SK-N-MC (cell line): ENCODE measurements around the gene KAZN.
A peak's percentile ranks its signal among the peaks of the same experiment; 100 is the strongest.

ENCODE experiments used
- DNase-seq: peaks from one replicate; pipeline ENCODE4 v3.0.0-alpha.2; 2011; ENCODE audit warnings: low read depth, low spot score
- H3K27ac ChIP-seq: fragments of 200-600 bp; sonication (generic); 2 replicates; pipeline ENCODE4 v1.5.1; 2016; ENCODE audit warnings: mixed run types
- H3K36me3 ChIP-seq: fragments of 200-600 bp; sonication (generic); 2 replicates; pipeline ENCODE4 v1.6.1; 2017; ENCODE audit warnings: antibody characterized with exemption, low read length, mixed read lengths; ENCODE audit not compliant: insufficient read depth
- H3K4me3 ChIP-seq: fragments of 200-600 bp; sonication (generic); 2 replicates; pipeline ENCODE4 v1.5.1; 2016
- H3K9ac ChIP-seq: fragments of 200-600 bp; sonication (generic); 2 replicates; pipeline ENCODE4 v1.8.0; 2017; ENCODE audit warnings: mixed run types, mixed read lengths; ENCODE audit not compliant: insufficient read length
- H3K9me3 ChIP-seq: fragments of 200-600 bp; sonication (generic); 2 replicates; pipeline ENCODE4 v1.6.1; 2017; ENCODE audit warnings: low read depth, mild to moderate bottlenecking, antibody characterized with exemption, low read length, moderate library complexity, mixed read lengths
- EZH2 ChIP-seq: fragments of 200-600 bp; sonication (generic); IDR thresholded peaks from one replicate; pipeline ENCODE4 v1.6.1; 2017; ENCODE audit warnings: antibody characterized with exemption
- FOXP2 ChIP-seq: optimal IDR thresholded peaks from 2 replicates; pipeline ENCODE3; 2011; ENCODE audit warnings: mild to moderate bottlenecking, moderate library complexity; ENCODE audit not compliant: insufficient read depth; ENCODE audit errors: extremely low read length, control extremely low read depth
- POLR2AphosphoS5 ChIP-seq: IDR thresholded peaks from 2 replicates; pipeline ENCODE4 v1.6.1; 2012; ENCODE audit warnings: mild to moderate bottlenecking, low read depth, low read length, borderline replicate concordance

The KAZN gene

DNA sequence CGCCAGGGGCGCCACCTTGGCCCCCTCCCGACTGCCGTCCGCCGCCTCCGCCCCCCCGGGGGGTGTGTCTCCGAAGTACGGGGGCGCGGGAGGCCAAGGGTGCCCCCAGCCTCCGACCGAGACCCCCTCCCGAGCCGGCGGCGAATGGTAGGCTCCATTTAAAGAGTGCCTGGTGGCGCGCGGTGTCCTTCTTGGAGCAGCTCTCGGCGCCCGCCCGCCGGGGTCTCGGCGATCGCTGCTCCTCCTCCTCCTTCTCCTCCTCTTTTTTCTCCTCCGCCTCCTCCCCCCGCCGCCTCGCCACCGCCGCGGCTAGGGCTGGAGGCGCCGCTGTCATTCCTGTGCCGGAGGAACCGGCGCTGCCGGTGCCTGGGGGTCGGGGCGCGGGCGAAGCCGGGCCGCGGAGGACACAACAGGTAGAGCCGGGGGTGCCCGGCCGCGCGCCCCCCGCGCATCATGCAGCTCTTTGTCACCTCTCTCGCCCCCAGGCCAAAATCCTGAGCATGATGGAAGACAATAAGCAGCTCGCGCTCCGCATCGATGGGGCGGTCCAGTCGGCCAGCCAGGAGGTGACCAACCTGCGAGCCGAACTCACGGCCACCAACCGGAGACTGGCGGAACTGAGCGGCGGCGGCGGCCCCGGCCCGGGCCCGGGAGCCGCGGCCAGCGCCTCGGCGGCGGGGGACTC, at the start of gene KAZN:
Gene KAZN, plus strand, starts transcription at position 188 of the 685 bp plus-strand sequence.
- H3K9ac ChIP-seq = no peak within 1 kb of the TSS
- H3K27ac ChIP-seq = no peak within 1 kb of the TSS
- H3K36me3 ChIP-seq = no peaks in the 10 kb centered on the region
- H3K4me3 ChIP-seq = peak within 1 kb of the TSS; percentile 68
- DNase-seq = no peak
- TF ChIP-seq POLR2AphosphoS5 (no peak), FOXP2 (no peak), EZH2 (peak; percentile 4)
- H3K9me3 ChIP-seq = no peaks in the 10 kb centered on the region

DNA sequence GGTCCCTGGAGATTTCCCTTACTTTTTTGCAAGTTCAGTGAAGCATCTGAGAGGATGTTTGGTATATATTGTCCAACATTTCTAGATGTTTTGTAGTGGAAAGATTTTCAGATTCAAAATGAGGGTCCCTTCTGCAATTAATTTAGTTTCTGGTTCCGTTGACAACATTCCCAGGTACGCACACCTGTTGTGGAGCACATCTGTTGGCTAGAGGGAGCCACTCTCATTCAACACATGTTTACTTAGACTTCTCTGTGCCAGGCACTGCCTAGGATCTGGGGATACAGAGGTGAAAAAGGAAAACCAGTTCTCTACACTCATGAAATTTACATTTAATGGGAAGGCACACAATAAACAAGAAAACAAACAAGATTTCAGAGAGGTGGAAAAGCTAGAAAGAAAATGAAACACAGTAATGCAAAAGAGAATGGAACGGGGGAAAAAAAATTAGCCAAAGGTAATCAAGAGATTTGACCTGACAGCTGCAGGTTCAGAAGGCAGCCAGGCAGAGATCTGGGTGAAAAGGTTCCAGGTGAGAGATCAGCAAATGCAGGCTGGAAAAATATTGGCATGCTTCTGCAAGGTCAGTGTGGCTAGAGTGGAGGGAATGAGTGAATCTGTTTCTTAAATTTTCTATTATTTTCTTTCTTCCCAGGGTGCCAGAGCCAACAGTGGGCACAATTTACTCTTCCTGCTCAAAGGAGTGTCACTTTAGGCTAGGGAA, 48.4 kb upstream of the KAZN start:
- no peaks in the 10 kb centered on the region for H3K36me3 ChIP-seq
- no peaks in the 10 kb centered on the region for H3K9me3 ChIP-seq
- no peak for DNase-seq
- H3K27ac ChIP-seq = no peak overlapping the region
- no peak overlapping the region for H3K9ac ChIP-seq
- H3K4me3 ChIP-seq = no peak overlapping the region
- TF ChIP-seq EZH2 = no peak
- no peak for TF ChIP-seq POLR2AphosphoS5
- no peak for TF ChIP-seq FOXP2

DNA sequence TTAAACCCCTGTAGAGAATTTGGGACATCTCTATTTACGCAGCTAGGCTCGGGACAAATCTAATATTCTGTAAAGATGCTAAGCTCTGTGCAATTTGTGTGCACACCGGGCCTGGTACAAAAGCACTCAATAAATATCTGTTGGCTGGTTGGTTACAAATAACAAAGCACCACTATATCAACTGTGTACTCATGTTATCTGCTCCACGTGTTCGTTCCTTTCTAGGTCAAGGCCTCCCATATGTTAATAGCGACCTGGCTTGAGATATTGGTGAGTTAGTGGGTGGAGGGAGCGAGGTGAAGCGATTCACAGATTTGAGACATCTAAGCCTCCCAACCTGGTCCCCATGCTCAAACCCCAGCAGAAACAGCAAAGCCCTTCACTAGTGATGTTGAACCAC, 47.1 kb upstream of the KAZN start:
- TF ChIP-seq EZH2 = no peak
- no peak for TF ChIP-seq POLR2AphosphoS5
- TF ChIP-seq FOXP2 = no peak
- Histone ChIP-seq H3K9ac (no peak overlapping the region), H3K9me3 (no peaks in the 10 kb centered on the region), H3K27ac (no peak overlapping the region), H3K36me3 (no peaks in the 10 kb centered on the region), H3K4me3 (no peak overlapping the region)
- no peak for DNase-seq

DNA sequence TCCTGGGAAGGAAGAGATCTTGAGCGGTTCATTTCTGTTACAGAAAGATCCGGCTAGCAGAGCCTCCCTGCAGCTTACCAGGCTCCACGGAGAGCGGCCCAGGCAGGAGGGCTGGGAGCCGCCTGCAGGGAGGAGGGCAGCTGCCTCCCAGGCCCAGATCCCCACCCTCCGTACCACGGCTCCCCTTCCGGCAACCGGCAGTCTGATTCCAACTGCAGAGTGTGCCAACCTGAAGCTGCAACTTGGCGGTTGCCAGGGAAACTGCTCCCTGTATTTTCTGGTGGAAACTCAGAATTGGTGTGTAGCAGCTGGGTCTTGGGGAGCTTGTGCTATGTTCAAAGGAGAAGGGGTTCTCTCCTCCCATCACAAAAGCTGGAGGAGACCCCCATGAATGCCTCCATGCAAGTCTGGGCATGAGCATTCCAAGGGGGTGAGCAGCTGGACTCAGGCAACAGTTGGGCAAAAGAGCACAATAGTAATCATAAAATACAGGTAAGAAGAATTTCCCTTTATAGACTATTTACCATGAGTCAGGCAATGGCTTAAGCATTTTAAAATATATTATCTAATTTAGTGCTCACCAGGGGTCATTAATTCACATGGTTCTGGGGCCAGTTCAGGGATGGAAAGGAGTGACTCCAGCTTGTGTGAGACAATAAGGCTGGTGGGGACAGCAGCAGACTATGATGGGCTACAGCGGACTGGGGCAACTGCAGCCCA, 46.1 kb upstream of the KAZN start:
- no peak overlapping the region for H3K4me3 ChIP-seq

DNA sequence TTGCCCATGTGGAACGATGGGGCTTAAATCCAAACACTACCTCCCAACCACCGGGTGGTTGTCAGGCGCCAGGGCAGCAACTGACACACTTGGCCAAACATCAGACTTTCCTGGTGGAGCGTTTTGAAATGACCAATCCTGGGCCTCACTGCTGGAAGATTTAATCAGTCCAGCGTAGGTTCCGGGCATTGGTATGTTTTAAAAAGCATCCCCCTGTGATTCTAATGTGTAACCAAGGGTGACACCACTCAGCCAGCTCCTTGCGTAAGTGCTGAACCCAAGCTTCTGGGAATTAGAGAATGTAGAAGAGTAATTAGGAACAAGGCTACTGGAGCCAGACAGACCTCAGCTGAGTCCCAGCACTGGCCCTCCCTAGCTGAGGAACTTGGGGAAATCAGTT, 44.8 kb upstream of the KAZN start:
- H3K9me3 ChIP-seq = no peaks in the 10 kb centered on the region
- TF ChIP-seq POLR2AphosphoS5 (no peak), EZH2 (no peak), FOXP2 (no peak)
- DNase-seq = no peak
- H3K27ac ChIP-seq = no peak overlapping the region
- no peaks in the 10 kb centered on the region for H3K36me3 ChIP-seq
- H3K9ac ChIP-seq = no peak overlapping the region
- H3K4me3 ChIP-seq = no peak overlapping the region

More for the DNA sequence above, 46.1 kb upstream of the KAZN start:
- no peak for DNase-seq
- Histone ChIP-seq H3K27ac (no peak overlapping the region), H3K36me3 (no peaks in the 10 kb centered on the region), H3K9me3 (no peaks in the 10 kb centered on the region), H3K9ac (no peak overlapping the region)
- TF ChIP-seq FOXP2 (no peak), EZH2 (no peak), POLR2AphosphoS5 (no peak)

DNA sequence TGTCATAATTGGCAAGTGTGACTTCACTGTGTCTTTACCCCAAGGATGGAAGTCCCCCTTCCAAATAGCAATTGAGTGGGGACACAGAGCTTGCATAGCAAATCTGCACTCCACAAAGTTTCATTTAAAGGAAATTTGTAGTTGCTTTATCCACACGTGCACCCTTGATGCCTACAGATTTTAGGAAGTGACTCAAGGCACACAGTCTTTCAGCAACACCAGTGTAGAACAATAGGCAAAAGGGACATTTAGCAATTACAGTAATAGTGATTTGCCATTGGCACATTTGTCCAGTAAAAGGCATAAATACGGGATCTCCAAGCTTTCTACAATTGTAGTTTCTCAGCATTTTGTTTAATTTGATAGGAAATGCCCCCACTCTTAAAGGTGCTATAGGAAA, 43.4 kb upstream of the KAZN start:
- H3K4me3 ChIP-seq = no peak overlapping the region
- no peak for TF ChIP-seq FOXP2
- TF ChIP-seq POLR2AphosphoS5 = no peak
- no peak for TF ChIP-seq EZH2
- H3K9me3 ChIP-seq = no peaks in the 10 kb centered on the region
- H3K27ac ChIP-seq = no peak overlapping the region
- H3K9ac ChIP-seq = no peak overlapping the region
- DNase-seq = no peak
- no peaks in the 10 kb centered on the region for H3K36me3 ChIP-seq

DNA sequence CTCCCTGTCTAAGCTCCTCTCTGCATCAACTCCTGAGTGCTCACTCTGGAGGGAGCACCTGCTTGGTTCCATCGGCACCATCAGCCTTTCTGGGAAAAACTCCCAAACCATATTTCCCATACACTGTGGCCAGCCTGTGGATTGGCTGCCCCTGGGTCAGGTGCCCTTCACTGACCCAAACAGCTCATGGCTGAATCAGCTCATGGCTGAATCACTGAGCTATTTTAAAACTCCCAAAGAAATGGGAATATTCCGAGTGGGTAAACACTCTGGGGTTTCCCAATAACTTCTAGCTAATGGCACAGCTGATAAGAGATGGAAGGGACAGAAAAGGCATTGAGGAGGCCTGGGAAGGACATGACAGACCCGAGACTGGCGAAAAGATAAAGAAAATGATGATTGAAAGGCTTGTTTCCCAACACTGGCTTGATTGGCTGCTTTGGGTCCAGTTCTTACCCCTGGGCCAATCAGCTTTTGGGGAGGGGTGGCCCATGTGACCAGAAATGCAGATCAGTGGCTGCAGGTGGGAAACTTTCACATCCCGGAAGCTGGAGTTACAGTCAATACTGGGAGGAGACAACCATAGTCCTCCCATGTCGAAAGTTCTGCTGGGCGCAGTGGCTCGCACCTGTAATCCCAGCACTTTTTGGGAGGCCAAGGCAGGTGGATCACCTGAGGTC, 37.3 kb upstream of the KAZN start:
- Histone ChIP-seq H3K36me3 (no peaks in the 10 kb centered on the region), H3K9me3 (no peaks in the 10 kb centered on the region), H3K27ac (no peak overlapping the region), H3K4me3 (no peak overlapping the region), H3K9ac (no peak overlapping the region)
- no peak for TF ChIP-seq FOXP2
- TF ChIP-seq EZH2 = no peak
- no peak for TF ChIP-seq POLR2AphosphoS5
- DNase-seq = no peak

DNA sequence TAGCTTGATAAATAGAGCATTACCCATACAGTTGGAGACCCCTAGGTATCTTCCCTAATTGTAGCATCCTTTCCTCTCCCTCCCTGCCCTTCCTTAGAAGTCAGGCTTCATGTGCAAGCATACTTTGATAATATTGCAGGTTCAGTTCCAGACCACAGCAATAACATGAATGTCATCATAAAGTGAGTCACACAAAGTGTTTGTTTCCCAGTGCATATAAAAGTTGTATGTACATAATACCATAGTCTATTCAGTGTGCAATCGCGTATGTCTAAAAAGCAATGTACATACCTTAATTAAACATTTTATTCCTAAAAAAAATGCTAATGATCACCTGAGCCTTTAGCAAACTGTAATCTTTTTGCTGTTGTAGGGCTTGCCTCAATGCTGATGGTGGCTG, 33.4 kb upstream of the KAZN start:
- no peak overlapping the region for H3K9ac ChIP-seq
- no peaks in the 10 kb centered on the region for H3K36me3 ChIP-seq
- no peaks in the 10 kb centered on the region for H3K9me3 ChIP-seq
- no peak overlapping the region for H3K4me3 ChIP-seq
- DNase-seq = no peak
- TF ChIP-seq POLR2AphosphoS5 (no peak), FOXP2 (no peak)
- no peak overlapping the region for H3K27ac ChIP-seq
